Cardiac muscle cell (in vitro differentiated cells and primary cell): Measurements from ENCODE around the gene CMTM6. TPM values are rescaled to one million over a fixed set of nuclear protein-coding genes. Genes with fewer than 3 reads are reported as not detected.

ENCODE experiments used
- DNase-seq, 2 donors: peaks; one replicate each; pipeline versions ENCODE4 v3.0.0 to v3.0.0-alpha.2; 2010 to 2017; ENCODE audit warnings: low read depth in 1 of 2, low spot score in 1 of 2
- H3K27ac ChIP-seq: fragments of 200-600 bp; sonication (generic); 2 replicates; pipeline ENCODE4 v1.5.1; 2016
- H3K27me3 ChIP-seq: fragments of 200-600 bp; sonication (generic); 2 replicates; pipeline ENCODE4 v1.6.0; 2016; ENCODE audit warnings: control low read depth
- H3K36me3 ChIP-seq: fragments of 200-600 bp; sonication (generic); 2 replicates; pipeline ENCODE4 v1.5.1; 2016; ENCODE audit warnings: control low read depth
- H3K4me1 ChIP-seq: fragments of 200-600 bp; sonication (generic); 2 replicates; pipeline ENCODE4 v1.8.1; 2017; ENCODE audit warnings: low read depth, mild to moderate bottlenecking, mixed run types
- H3K4me3 ChIP-seq: fragments of 200-600 bp; sonication (generic); 2 replicates; pipeline ENCODE4 v1.5.1; 2016; ENCODE audit warnings: mild to moderate bottlenecking
- H3K9me3 ChIP-seq: fragments of 200-600 bp; sonication (generic); 2 replicates; pipeline ENCODE4 v1.5.1; 2017; ENCODE audit warnings: low read depth, mild to moderate bottlenecking, control low read depth
- CTCF ChIP-seq: IDR thresholded peaks from 2 replicates; pipeline ENCODE4 v1.5.1; 2012; ENCODE audit warnings: low read depth, mild to moderate bottlenecking, low read length
- polyA plus RNA-seq: library from polyadenylated mRNA; unstranded; fragments of >200 nt; fragmentation: Nextera tagmentation; extraction: Ambion mirVana; gene quantifications from 2 replicates; pipeline ENCODE4 v1.2.1, GENCODE V29; 2016
- total RNA-seq: library from RNA; depleted of rRNA; stranded (reverse); fragments of >200 nt; gene quantifications from 2 replicates; pipeline ENCODE4 v1.2.3, GENCODE V29; 2016

The CMTM6 gene
- total and polyA plus RNA-seq, 2 experiments from 2014 or later = 24.5 to 39.9 TPM

- Histone ChIP-seq H3K27me3 (no peaks in the 10 kb centered on the region), H3K4me3 (no peak overlapping the region), H3K9me3 (no peaks in the 10 kb centered on the region), H3K4me1 (peaks cover 3% of the 10 kb centered on the region), H3K36me3 (no peaks in the 10 kb centered on the region), H3K27ac (no peak overlapping the region)
- no peak for DNase-seq
- TF ChIP-seq CTCF = no peak
Measured at GRCh38 chr3:32506466-32506865, 3.8 kb upstream of the CMTM6 start.

- no peak for DNase-seq
- Histone ChIP-seq H3K4me1 (peaks cover 13% of the 10 kb centered on the region), H3K27ac (peak overlapping the region; percentile 88), H3K27me3 (no peaks in the 10 kb centered on the region), H3K4me3 (peak overlapping the region; percentile 91), H3K36me3 (no peaks in the 10 kb centered on the region), H3K9me3 (no peaks in the 10 kb centered on the region)
- TF ChIP-seq CTCF = no peak
Measured at GRCh38 chr3:32502946-32503286, 264 bp upstream of the CMTM6 start.

- Histone ChIP-seq H3K27me3 (no peaks in the 10 kb centered on the region), H3K9me3 (no peaks in the 10 kb centered on the region), H3K36me3 (no peaks in the 10 kb centered on the region), H3K4me3 (peak overlapping the region; percentile 91), H3K4me1 (peaks cover 13% of the 10 kb centered on the region), H3K27ac (peak overlapping the region; percentile 88)
- no peak for TF ChIP-seq CTCF
- no peak for DNase-seq
Measured at GRCh38 chr3:32501783-32502117, 902 bp downstream of the CMTM6 start.

GRCh38 chr3:32500880-32501782 lies 1.5 kb downstream of the CMTM6 start:
- Histone ChIP-seq H3K27ac (peak overlapping the region; percentile 88), H3K27me3 (no peaks in the 10 kb centered on the region), H3K36me3 (no peaks in the 10 kb centered on the region), H3K9me3 (no peaks in the 10 kb centered on the region), H3K4me3 (peak overlapping the region; percentile 91), H3K4me1 (peaks cover 13% of the 10 kb centered on the region)
- DNase-seq = peak in 1 of 2 donors; percentile 45
- no peak for TF ChIP-seq CTCF

- H3K27ac ChIP-seq = no peak overlapping the region
- H3K4me3 ChIP-seq = no peak overlapping the region
- H3K36me3 ChIP-seq = no peaks in the 10 kb centered on the region
- TF ChIP-seq CTCF = no peak
- peaks cover 13% of the 10 kb centered on the region for H3K4me1 ChIP-seq
- no peak for DNase-seq
- no peaks in the 10 kb centered on the region for H3K9me3 ChIP-seq
- H3K27me3 ChIP-seq = no peaks in the 10 kb centered on the region
Measured at GRCh38 chr3:32500231-32500630, 2.4 kb downstream of the CMTM6 start.
